Measurements from ENCODE around the gene BRPF1.

Gene BRPF1

GRCh38 chr3:9732740-9733115 lies 1.2 kb downstream of the BRPF1 start:
- peaks cover 34% of the 10 kb centered on the region for H3K79me2 ChIP-seq (ENCODE audit: insufficient read depth, low read length)
- H4K20me1 ChIP-seq (ENCODE audit: low read depth, low read length), result no peaks in the 10 kb centered on the region; the same call in 1 of the 2 replicates

GRCh38 chr3:9736831-9737230 lies 5.3 kb downstream of the BRPF1 start:
- Histone ChIP-seq H2AFZ (ENCODE audit: low read depth, low read length, severe bottlenecking) (no peak overlapping the region), H3K36me3 (ENCODE audit: low read length) (0 out of 2 replicates have a peak, but pooled peaks cover 6% of the 10 kb centered on the region), H3K9me3 (ENCODE audit: insufficient read depth, low read length) (no peaks in the 10 kb centered on the region), H3K4me3 (ENCODE audit: insufficient read depth, low read length, poor library complexity, severe bottlenecking) (no peak overlapping the region), H3K79me2 (ENCODE audit: insufficient read depth, low read length) (peaks cover 32% of the 10 kb centered on the region), H3K27ac (ENCODE audit: low read depth, low read length) (no peak overlapping the region), H3K27me3 (ENCODE audit: low read length) (no peaks in the 10 kb centered on the region), H3K4me2 (ENCODE audit: low read depth, low read length, poor library complexity, severe bottlenecking) (no peak overlapping the region), H3K9me2 (replicated peaks; ENCODE audit: insufficient read depth, low read length) (no peaks in the 10 kb centered on the region), H3K9ac (ENCODE audit: low read length) (no peak overlapping the region), H4K20me1 (ENCODE audit: low read depth, low read length) (no peaks in the 10 kb centered on the region; the same call in 1 of the 2 replicates), H3F3A (ENCODE audit: insufficient read depth) (no peaks in the 10 kb centered on the region)
- TF ChIP-seq EZH2phosphoT487 (conservative IDR thresholded peaks at IDR 0.05; ENCODE audit: low read length), result no peak
- TF ChIP-seq CTCF (IDR thresholded peaks at IDR 0.05; ENCODE audit: insufficient read depth, low read length, poor library complexity, severe bottlenecking), result no peak

More at GRCh38 chr3:9732740-9733115, 1.2 kb downstream of the BRPF1 start:
- TF ChIP-seq CTCF (IDR thresholded peaks at IDR 0.05; ENCODE audit: insufficient read depth, low read length, poor library complexity, severe bottlenecking) (no peak), EZH2phosphoT487 (conservative IDR thresholded peaks at IDR 0.05; ENCODE audit: low read length) (no peak)
- no peaks in the 10 kb centered on the region for H3K9me2 ChIP-seq (replicated peaks; ENCODE audit: insufficient read depth, low read length)
- H3F3A ChIP-seq (ENCODE audit: insufficient read depth), result 0 out of 2 replicates have a peak, but pooled peaks cover 2% of the 10 kb centered on the region
- H3K4me3 ChIP-seq (ENCODE audit: insufficient read depth, low read length, poor library complexity, severe bottlenecking), result peak overlapping the region; percentile 86
- no peaks in the 10 kb centered on the region for H3K9me3 ChIP-seq (ENCODE audit: insufficient read depth, low read length)
- no peaks in the 10 kb centered on the region for H3K27me3 ChIP-seq (ENCODE audit: low read length)
- H2AFZ ChIP-seq (ENCODE audit: low read depth, low read length, severe bottlenecking), result no peak overlapping the region
- peak overlapping the region; percentile 97 for H3K9ac ChIP-seq (ENCODE audit: low read length)
- peak overlapping the region; percentile 97 for H3K4me2 ChIP-seq (ENCODE audit: low read depth, low read length, poor library complexity, severe bottlenecking)
- 0 out of 2 replicates have a peak, but pooled peaks cover 6% of the 10 kb centered on the region for H3K36me3 ChIP-seq (ENCODE audit: low read length)
- H3K27ac ChIP-seq (ENCODE audit: low read depth, low read length), result no peak overlapping the region; the same call in 1 of the 2 replicates

GRCh38 chr3:9739181-9739580 lies 7.6 kb downstream of the BRPF1 start:
- H2AFZ ChIP-seq (ENCODE audit: low read depth, low read length, severe bottlenecking), result no peak overlapping the region

More at GRCh38 chr3:9739181-9739580, 7.6 kb downstream of the BRPF1 start:
- H3K9me2 ChIP-seq (replicated peaks; ENCODE audit: insufficient read depth, low read length), result no peaks in the 10 kb centered on the region
- H3K9ac ChIP-seq (ENCODE audit: low read length), result no peak overlapping the region
- 0 out of 2 replicates have a peak, but pooled peaks cover 6% of the 10 kb centered on the region for H3K36me3 ChIP-seq (ENCODE audit: low read length)
- peaks cover 8% of the 10 kb centered on the region; the same call in 1 of the 2 replicates for H3K79me2 ChIP-seq (ENCODE audit: insufficient read depth, low read length)
- H3K27me3 ChIP-seq (ENCODE audit: low read length), result no peaks in the 10 kb centered on the region
- H3K27ac ChIP-seq (ENCODE audit: low read depth, low read length), result no peak overlapping the region
- H3K9me3 ChIP-seq (ENCODE audit: insufficient read depth, low read length), result no peaks in the 10 kb centered on the region
- H3K4me3 ChIP-seq (ENCODE audit: insufficient read depth, low read length, poor library complexity, severe bottlenecking), result no peak overlapping the region
- no peaks in the 10 kb centered on the region for H4K20me1 ChIP-seq (ENCODE audit: low read depth, low read length)
- H3K4me2 ChIP-seq (ENCODE audit: low read depth, low read length, poor library complexity, severe bottlenecking), result no peak overlapping the region
- TF ChIP-seq CTCF (IDR thresholded peaks at IDR 0.05; ENCODE audit: insufficient read depth, low read length, poor library complexity, severe bottlenecking) (no peak), EZH2phosphoT487 (conservative IDR thresholded peaks at IDR 0.05; ENCODE audit: low read length) (no peak)
- no peaks in the 10 kb centered on the region for H3F3A ChIP-seq (ENCODE audit: insufficient read depth)
